Erythroblast (primary cell): ENCODE results near the gene CBL.

Experiments used
- GATA1 ChIP-seq: IDR thresholded peaks from 2 replicates; pipeline ENCODE4 v1.6.1; 2011; ENCODE audit warnings: low read depth, mild to moderate bottlenecking, control low read depth, low read length, moderate library complexity
- POLR2A ChIP-seq: IDR thresholded peaks from 2 replicates; pipeline ENCODE4 v1.6.1; 2011; ENCODE audit warnings: mild to moderate bottlenecking, low read length

DNA sequence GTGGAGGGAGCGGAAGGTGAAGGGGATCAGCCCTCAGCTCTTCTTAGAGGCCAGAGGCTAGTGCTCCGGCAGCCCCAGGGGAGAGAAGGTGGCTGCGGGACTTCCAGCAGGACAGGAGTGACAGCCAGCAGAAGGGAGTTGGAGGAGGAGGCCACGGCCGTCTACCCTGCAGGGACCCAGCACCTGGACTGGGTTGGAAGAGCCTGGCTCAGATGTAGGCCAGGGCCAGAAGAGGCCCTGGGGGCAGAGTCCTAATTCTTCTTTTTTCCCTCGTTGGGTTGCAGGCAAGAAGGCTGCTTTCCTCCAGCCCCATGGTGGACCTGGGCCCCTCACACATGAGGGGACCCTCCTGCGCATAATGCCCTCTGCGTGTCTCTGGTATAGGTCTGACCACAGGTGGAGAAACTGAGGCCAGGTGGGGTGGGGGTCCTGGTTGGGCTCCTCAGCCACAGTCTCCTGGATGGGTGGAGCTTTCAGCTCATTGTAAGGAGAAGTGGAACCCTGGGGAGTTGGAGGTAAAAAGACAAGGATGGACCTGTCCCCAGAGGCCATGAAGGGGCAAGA, 113.1 kb downstream of the CBL start:
- TF ChIP-seq GATA1 (no peak), POLR2A (no peak)
